Gastroesophageal sphincter (tissue), 3 donors: ENCODE data around the gene GRHL3.

Experiments
- CTCF ChIP-seq, 4 experiments: fragments of 200-600 bp in 2 of 4; fragments of 450-650 bp in 2 of 4; sonication (generic) in 1 of 4; IDR thresholded peaks; one replicate each; pipeline ENCODE4 v1.5.1; 2017 to 2019; ENCODE audit warnings: antibody characterized with exemption in 4 of 4, mild to moderate bottlenecking in 2 of 4, moderate library complexity in 2 of 4
- EP300 ChIP-seq: sonication (generic); formaldehyde crosslinking; IDR thresholded peaks from one replicate; pipeline ENCODE4 v1.6.1; 2017; ENCODE audit warnings: antibody characterized with exemption, mild to moderate bottlenecking
- POLR2A ChIP-seq, 2 donors: fragments of 450-650 bp; IDR thresholded peaks; one replicate each; pipeline ENCODE4 v1.6.1; 2017; ENCODE audit warnings: antibody characterized with exemption in 2 of 2, mild to moderate bottlenecking in 2 of 2, moderate library complexity in 1 of 2
- POLR2AphosphoS5 ChIP-seq: sonication (generic); formaldehyde crosslinking; IDR thresholded peaks from one replicate; pipeline ENCODE4 v1.6.1; 2017; ENCODE audit warnings: antibody characterized with exemption

GRCh38 chr1:24349891-24350290 lies 30.7 kb downstream of the GRHL3 start:
- TF ChIP-seq CTCF (IDR thresholded peaks at IDR 0.05), result no peak
- no peak for TF ChIP-seq POLR2A (IDR thresholded peaks at IDR 0.05)
- no peak for TF ChIP-seq EP300
- no peak for TF ChIP-seq POLR2AphosphoS5
